Kidney tubule cell (primary cell): ENCODE data around the gene RPS8.
"Not testable (repeated sequence)": the region's sequence is repeated elsewhere in the genome, so short reads cannot be mapped to it uniquely, and the experiment has no call there.

ENCODE experiments used
- DNase-seq: peaks from one replicate; pipeline ENCODE4 v3.0.0-alpha.2; 2018; ENCODE audit warnings: low spot score

Gene RPS8

GRCh38 chr1:44820328-44821239 is 45.2 kb downstream of the RPS8 start:
- no peak for DNase-seq

GRCh38 chr1:44821240-44821715 is 45.9 kb downstream of the RPS8 start:
- no peak for DNase-seq

DNA sequence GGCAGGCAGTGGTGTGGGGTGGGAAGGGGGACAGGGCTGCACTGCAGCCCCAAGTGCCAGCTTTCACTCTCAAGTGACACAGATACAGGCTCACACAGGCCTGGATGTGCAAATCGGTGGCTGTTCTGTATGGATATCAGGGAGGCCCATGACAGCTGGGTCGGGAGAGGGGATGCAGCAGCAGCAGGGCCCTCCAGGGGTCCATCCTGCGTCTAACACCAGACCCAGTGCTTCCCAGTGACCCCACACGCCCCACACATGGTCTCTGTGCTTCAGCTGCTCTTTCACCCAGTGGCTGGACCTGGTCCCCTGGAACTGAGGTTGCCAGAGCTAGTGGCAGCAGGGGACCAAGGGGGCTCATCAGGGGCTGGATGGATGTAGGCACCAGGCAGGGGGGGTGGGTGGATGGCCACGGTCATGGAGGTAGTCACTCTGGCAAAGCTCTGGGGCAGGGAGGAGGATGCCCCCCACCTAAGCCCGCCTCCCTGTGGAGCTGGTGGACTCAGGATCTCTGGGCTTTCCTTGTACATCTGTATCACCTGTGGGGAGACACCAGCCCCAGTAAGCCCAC is 46.9 kb downstream of the RPS8 start:
- DNase-seq, result no peak

DNA sequence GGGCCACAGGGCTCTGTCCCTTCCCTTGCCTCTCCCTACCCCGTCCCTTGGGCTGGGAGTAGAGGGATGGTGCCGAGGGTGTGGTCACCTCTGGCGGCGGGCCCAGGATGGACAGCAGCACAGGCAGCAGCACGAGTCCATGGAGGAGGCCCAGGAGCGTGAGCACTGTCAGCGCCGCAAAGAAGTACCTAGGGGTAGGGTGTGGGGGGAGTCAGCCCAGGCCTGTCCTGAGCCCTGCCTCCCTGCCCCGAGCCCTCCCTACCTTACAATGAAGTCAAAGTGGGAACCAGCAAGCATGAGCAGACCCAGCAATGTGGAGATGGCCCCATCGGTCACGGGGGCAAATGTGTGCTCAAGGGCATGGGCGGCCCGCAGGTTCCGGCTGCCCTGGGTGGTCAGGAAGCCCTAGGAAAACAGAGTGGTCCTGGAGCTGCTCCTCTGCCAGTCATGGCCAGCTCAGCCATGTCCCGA is 47.7 kb downstream of the RPS8 start:
- no peak for DNase-seq

GRCh38 chr1:44824392-44824791 is 49.1 kb downstream of the RPS8 start:
- not testable (repeated sequence) for DNase-seq

GRCh38 chr1:44826375-44827196 is 51.2 kb downstream of the RPS8 start:
- DNase-seq, result no peak

- no peak for DNase-seq
These were observed 52.1 kb downstream of the RPS8 start for GRCh38 chr1:44827197-44828002.

DNA sequence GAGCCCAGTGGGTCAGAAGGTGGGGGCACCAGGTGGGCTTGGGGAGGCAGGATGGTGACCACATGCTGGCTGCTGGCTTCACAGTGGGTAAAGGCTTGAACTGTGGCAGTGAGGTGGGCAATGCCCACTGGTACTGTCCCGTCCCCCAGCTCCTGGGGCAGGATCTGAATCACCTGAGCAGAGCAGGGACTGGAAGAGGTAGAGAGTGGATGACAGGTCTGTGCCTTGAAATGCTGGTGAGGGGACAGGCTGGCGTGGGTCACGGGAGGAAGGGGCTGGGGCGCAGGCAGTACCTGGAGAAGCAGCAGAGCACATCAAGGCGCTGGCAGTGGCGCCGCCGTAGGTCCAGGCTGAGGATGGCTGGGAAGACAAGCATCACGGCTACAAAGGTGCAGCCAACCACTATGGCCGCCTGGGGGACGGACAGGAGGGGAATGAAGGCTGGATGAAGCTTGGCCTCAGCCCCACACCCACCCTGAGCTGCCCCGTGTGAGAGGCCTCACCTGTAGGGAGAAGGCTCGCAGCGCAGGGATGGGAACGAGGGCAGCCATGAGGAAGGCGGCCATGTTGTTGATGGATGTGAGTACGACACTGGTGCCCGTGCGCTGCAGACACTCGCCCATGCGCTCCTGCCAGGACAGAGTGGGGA is 52.8 kb downstream of the RPS8 start:
- DNase-seq, result no peak
